HG02870 (cell line): ENCODE results near the gene ENPP3.
A peak's percentile ranks its signal among the peaks of the same experiment; 100 is the strongest.
"Not testable (repeated sequence)": the region's sequence is repeated elsewhere in the genome, so short reads cannot be mapped to it uniquely, and the experiment has no call there.

Source experiments
- ATAC-seq: cut with Tn5 transposase; IDR thresholded peaks from one replicate; pipeline ENCODE4 v1.9.1; 2021; ENCODE audit warnings: mild to moderate bottlenecking, moderate library complexity; ENCODE audit not compliant: unreplicated experiment

The ENPP3 gene

GRCh38 chr6:131682442-131682841 lies 45.3 kb downstream of the ENPP3 start:
- ATAC-seq, result no peak

GRCh38 chr6:131683479-131683878 lies 46.4 kb downstream of the ENPP3 start:
- peak; percentile 47 for ATAC-seq

GRCh38 chr6:131685266-131685780 lies 48.2 kb downstream of the ENPP3 start:
- peak; percentile 68 for ATAC-seq

GRCh38 chr6:131687022-131687421 lies 49.9 kb downstream of the ENPP3 start:
- ATAC-seq, result no peak

- peak; percentile 81 for ATAC-seq
Observed at GRCh38 chr6:131688286-131688685, 51.2 kb downstream of the ENPP3 start.

- no peak for ATAC-seq
Observed at GRCh38 chr6:131692031-131692430, 54.9 kb downstream of the ENPP3 start.

GRCh38 chr6:131692589-131692988 lies 55.5 kb downstream of the ENPP3 start:
- no peak for ATAC-seq

- ATAC-seq, result no peak
Observed at GRCh38 chr6:131693384-131693783, 56.3 kb downstream of the ENPP3 start.

GRCh38 chr6:131694832-131695426 lies 57.8 kb downstream of the ENPP3 start:
- peak; percentile 98 for ATAC-seq

GRCh38 chr6:131696956-131697355 lies 59.9 kb downstream of the ENPP3 start:
- ATAC-seq, result no peak

GRCh38 chr6:131700851-131701250 lies 63.7 kb downstream of the ENPP3 start:
- not testable (repeated sequence) for ATAC-seq

- ATAC-seq, result not testable (repeated sequence)
Observed at GRCh38 chr6:131703905-131704304, 66.8 kb downstream of the ENPP3 start.

GRCh38 chr6:131710917-131711316 lies 73.8 kb downstream of the ENPP3 start, which contains the start of gene CTAGE9:
Gene CTAGE9 (minus strand): TSS chr6:131711017. CDS start chr6:131711017, 0 bp downstream.
- not testable (repeated sequence) for ATAC-seq

GRCh38 chr6:131715567-131715966 lies 78.5 kb downstream of the ENPP3 start:
- ATAC-seq, result not testable (repeated sequence)

- no peak for ATAC-seq
Observed at GRCh38 chr6:131717836-131718542, 80.9 kb downstream of the ENPP3 start.

- no peak for ATAC-seq
Observed at GRCh38 chr6:131721161-131721560, 84.1 kb downstream of the ENPP3 start.

- ATAC-seq, result no peak
Observed at GRCh38 chr6:131724114-131724513, 87.0 kb downstream of the ENPP3 start.

- ATAC-seq, result no peak
Observed at GRCh38 chr6:131727467-131727866, 90.4 kb downstream of the ENPP3 start.

GRCh38 chr6:131727868-131728267 lies 90.8 kb downstream of the ENPP3 start:
- ATAC-seq, result no peak

GRCh38 chr6:131728296-131728939 lies 91.3 kb downstream of the ENPP3 start:
- no peak for ATAC-seq

- no peak for ATAC-seq
Observed at GRCh38 chr6:131729550-131729949, 92.4 kb downstream of the ENPP3 start.

GRCh38 chr6:131730264-131730663 lies 93.2 kb downstream of the ENPP3 start:
- ATAC-seq, result no peak
